ENCODE measurements around the gene PALB2. TPM values are rescaled to one million over a fixed set of nuclear protein-coding genes. Genes with fewer than 3 reads are reported as not detected.
A peak's percentile ranks its signal among the peaks of the same experiment; 100 is the strongest.

The PALB2 gene
- total and polyA plus RNA-seq, 2 of the 8 experiments (the other 6 are each of a cell fraction or from before 2014, with no cell fraction given): 12.5 to 33.1 TPM

- TF ChIP-seq EGR1 (IDR thresholded peaks at IDR 0.05; ENCODE audit: borderline replicate concordance, low read depth, low read length): peak; percentile 47; the same call in 1 of the 2 replicates
Observed at GRCh38 chr16:23595951-23596720, 45.0 kb downstream of the PALB2 start, which contains the start of gene NDUFAB1 (continued).

Data from H1 (cell line).